ENCODE data around the gene PRICKLE2.

DNA sequence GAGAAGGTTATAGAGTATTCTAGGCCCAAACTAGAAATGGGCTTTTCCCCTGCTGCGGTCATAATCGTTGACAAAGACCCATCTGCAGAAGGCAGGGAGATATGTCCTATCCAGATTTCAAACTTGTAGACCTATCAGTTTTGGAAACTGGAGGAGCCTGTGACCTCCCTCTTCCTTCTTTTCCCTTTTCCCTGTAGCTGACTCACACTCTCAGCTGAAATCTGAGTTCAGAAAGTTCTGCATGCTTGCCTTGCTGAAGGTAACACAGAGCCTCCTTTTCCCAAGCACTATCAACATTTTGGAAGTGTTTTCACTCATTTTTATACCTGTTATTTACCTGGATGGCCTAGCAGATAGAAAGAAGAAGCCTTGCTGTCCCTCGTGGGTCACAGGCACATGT lies 142.9 kb downstream of the PRICKLE2 start:
- TF ChIP-seq, protein P1, sequence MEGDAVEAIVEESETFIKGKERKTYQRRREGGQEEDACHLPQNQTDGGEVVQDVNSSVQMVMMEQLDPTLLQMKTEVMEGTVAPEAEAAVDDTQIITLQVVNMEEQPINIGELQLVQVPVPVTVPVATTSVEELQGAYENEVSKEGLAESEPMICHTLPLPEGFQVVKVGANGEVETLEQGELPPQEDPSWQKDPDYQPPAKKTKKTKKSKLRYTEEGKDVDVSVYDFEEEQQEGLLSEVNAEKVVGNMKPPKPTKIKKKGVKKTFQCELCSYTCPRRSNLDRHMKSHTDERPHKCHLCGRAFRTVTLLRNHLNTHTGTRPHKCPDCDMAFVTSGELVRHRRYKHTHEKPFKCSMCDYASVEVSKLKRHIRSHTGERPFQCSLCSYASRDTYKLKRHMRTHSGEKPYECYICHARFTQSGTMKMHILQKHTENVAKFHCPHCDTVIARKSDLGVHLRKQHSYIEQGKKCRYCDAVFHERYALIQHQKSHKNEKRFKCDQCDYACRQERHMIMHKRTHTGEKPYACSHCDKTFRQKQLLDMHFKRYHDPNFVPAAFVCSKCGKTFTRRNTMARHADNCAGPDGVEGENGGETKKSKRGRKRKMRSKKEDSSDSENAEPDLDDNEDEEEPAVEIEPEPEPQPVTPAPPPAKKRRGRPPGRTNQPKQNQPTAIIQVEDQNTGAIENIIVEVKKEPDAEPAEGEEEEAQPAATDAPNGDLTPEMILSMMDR (IDR thresholded peaks at IDR 0.05) = no peak
- no peak for TF ChIP-seq POLR2A (IDR thresholded peaks at IDR 0.05)

Measured in body of pancreas (tissue), 4 donors.